ENCODE data around the gene MUC22. TPM values are rescaled to one million over a fixed set of nuclear protein-coding genes. Genes with fewer than 3 reads are reported as not detected.

The MUC22 gene
- total and polyA plus RNA-seq, 10 of the 15 experiments (the other 5 are each of a cell fraction or from before 2014, with no cell fraction given) = under 0.01 to 0.09 (median 0.04) TPM; not detected in 4

DNA sequence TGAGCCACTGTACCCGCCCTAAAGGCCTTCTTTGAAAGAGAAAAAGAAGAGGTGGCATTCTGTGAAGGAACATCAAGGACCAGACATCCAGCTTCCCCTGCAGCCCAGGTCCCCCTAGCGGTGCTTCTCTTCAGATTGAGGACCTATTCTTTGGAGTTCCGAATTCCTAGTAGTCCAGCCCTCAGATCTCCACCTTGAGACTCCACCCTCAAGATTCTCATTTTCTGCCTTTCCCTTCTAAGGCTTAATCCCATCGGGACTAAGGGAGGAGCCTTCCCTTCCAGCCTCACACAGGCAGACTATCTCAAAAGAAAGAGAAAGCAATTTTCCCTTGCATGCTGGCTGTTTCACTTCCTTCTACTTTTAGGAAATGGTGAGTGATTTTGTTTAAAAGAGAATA, 32.5 kb downstream of the MUC22 start (continued):
- TF ChIP-seq, protein P1, sequence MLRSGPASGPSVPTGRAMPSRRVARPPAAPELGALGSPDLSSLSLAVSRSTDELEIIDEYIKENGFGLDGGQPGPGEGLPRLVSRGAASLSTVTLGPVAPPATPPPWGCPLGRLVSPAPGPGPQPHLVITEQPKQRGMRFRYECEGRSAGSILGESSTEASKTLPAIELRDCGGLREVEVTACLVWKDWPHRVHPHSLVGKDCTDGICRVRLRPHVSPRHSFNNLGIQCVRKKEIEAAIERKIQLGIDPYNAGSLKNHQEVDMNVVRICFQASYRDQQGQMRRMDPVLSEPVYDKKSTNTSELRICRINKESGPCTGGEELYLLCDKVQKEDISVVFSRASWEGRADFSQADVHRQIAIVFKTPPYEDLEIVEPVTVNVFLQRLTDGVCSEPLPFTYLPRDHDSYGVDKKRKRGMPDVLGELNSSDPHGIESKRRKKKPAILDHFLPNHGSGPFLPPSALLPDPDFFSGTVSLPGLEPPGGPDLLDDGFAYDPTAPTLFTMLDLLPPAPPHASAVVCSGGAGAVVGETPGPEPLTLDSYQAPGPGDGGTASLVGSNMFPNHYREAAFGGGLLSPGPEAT (IDR thresholded peaks at IDR 0.05; ENCODE audit: low read depth) = peak; percentile 55; the same call in 1 of the 2 replicates
- peak; percentile 59; the same call in 1 of the 2 replicates for TF ChIP-seq IKZF1 (conservative IDR thresholded peaks at IDR 0.05)

DNA sequence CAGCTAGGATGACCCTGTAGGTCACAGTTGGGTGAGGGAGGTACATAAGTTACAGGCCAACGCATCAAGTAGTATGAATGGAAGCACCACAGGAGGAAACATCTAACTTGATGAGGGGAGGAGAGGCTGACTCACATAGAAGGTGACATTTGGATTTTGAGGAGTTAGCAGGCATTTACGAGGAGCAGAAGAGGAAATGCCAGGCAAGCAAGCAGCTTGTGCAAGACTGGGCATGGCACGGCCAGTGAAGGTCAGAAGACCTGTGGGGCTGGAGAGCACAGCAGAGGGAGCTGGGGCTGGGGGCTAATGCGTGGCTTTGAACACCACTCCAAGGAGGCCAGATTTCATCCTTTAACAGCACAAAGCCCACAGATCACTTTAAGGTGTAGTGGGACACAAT, 37.8 kb downstream of the MUC22 start:
- Histone ChIP-seq H3K27ac (ENCODE audit: control insufficient read depth, insufficient read depth) (no peak overlapping the region), H3K27me3 (replicated peaks in 1 of 2; ENCODE audit: control insufficient read depth in 2 of 2, insufficient read depth in 2 of 2, low read length in 1 of 2) (peaks cover 0 to 2% of the 10 kb centered on the region in 2 experiments; a peak in 1 of 4 replicates), H3K4me2 (ENCODE audit: control insufficient read depth, insufficient read depth) (no peak overlapping the region), H3K36me3 (ENCODE audit: control insufficient read depth in 2 of 2, insufficient read depth in 2 of 2, low read length in 1 of 2) (no peaks in the 10 kb centered on the region), H3K4me1 (ENCODE audit: control insufficient read depth, insufficient read depth, low read length) (no peaks in the 10 kb centered on the region), H2AFZ (ENCODE audit: control insufficient read depth, low read depth, low read length) (no peak overlapping the region), H3K79me2 (ENCODE audit: control insufficient read depth, insufficient read depth, low read length) (no peaks in the 10 kb centered on the region), H4K20me1 (ENCODE audit: control insufficient read depth, insufficient read depth) (no peaks in the 10 kb centered on the region), H3K4me3 (no peak overlapping the region), H3K9me3 (replicated peaks; ENCODE audit: control insufficient read depth, insufficient read depth, low read length) (no peaks in the 10 kb centered on the region; the same call in 2 of the 3 replicates), H3K9ac (ENCODE audit: control insufficient read depth, insufficient read depth, low read length) (no peak overlapping the region)
- in situ Hi-C loops (cut with MboI) (no loop called here), intact Hi-C loops (cut with micrococcal nuclease; ENCODE audit: unreplicated experiment) (no loop called here)
- POLR2A ChIA-PET = interaction anchor here (0.7 kb wide), 1 partner anchor 675 kb away, joined by 7 read pairs; the partner anchor contains the start of gene MPIG6B
- SMC1A ChIA-PET (ENCODE audit: uncharacterized antibody, unreplicated experiment) = interaction anchor here (0.6 kb wide), 1 partner anchor 112 kb away, joined by 3 read pairs; no protein-coding TSS in a partner anchor
- no TSS peak for BruUV-seq (replicated peaks)
- CTCF ChIA-PET = interaction anchor here (1.2 to 2.2 kb wide), 2 partner anchors 32 to 39 kb away, joined by 3 to 4 read pairs; no protein-coding TSS in a partner anchor
- DNase-seq (ENCODE audit: low read depth, low spot score) (no peak), ATAC-seq (no peak), FAIRE-seq (no peak)
- RAD21 ChIA-PET (ENCODE audit: unreplicated experiment) = no interaction called here
- TF ChIP-seq, protein P2, sequence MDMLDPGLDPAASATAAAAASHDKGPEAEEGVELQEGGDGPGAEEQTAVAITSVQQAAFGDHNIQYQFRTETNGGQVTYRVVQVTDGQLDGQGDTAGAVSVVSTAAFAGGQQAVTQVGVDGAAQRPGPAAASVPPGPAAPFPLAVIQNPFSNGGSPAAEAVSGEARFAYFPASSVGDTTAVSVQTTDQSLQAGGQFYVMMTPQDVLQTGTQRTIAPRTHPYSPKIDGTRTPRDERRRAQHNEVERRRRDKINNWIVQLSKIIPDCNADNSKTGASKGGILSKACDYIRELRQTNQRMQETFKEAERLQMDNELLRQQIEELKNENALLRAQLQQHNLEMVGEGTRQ (IDR thresholded peaks at IDR 0.05; ENCODE audit: borderline replicate concordance, low read depth, low read length) = no peak
- 10% methylated on average over 4 of the region's 4 CpGs for WGBS (ENCODE audit: insufficient coverage, insufficient replicate concordance, low lambda C conversion rate, missing lambda C conversion rate)

All from GM12878 (cell line).